NCI-H2029 treated with DMSO at 0.1 percent for 48 hours (cell line): ENCODE data around the gene TCF7L1.
A peak's percentile ranks its signal among the peaks of the same experiment; 100 is the strongest.
"Not testable (repeated sequence)": the region's sequence is repeated elsewhere in the genome, so short reads cannot be mapped to it uniquely, and the experiment has no call there.

ENCODE experiments used
- DNase-seq: peaks from one replicate; lab custom pipeline; 2025; lab: John Stamatoyannopoulos, UW

TCF7L1 gene

DNA sequence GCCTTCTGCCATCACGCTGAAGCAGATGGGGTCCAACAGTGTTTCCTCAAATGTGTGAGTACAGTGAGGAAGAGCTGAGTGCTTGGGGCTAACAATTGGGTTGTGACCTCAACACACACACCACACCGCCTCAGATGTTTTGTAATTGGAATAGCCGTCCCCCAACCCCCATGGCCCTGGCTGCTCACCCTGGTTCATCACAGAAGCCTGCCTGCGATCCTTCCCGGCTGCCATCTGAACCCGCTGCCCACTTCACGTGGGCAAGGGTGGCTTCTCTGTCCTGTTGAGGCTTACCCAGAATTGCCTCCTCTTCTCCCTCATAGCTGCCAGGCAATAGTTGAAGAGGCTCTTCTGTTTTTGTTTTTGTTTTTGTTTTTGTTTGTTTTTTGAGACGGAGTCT is 150.4 kb downstream of the TCF7L1 start:
- no peak for DNase-seq

DNA sequence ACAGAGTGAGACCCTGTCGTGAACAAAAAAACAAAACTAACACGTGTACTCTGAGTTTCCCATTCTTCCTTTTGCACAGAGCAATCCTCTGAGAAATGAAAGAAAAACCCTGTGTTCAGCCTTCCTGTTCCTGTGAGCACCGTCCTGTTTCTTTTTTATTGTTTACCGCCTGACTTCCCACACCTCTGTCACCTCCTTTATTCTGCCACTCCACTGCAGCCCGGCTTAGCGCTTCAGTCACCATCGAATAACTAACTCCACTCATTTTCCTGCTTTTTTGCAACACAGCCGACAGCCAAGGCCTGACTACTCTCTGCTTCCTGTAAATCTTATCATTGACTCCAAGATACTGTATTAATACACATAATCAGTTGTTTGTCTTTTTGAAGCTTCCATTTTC is 153.7 kb downstream of the TCF7L1 start:
- no peak for DNase-seq

DNA sequence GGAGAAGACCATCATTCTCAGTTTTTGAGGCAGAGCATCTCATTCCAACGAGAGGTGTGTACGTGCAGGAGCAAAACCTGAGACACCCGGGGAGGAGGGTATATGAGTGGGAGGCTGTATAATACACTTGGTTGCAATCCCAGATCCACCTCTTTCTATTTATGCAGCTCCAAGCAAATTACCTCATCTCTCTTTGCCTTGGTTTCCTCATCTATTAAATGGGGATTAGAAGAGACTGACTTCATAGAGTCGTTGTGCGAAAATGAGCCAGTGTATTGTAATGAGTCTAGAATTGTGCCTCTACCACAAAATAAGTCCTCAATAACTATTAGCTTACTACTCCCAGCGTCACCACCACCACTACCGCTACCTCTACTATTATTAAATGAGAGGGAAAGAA is 154.5 kb downstream of the TCF7L1 start:
- no peak for DNase-seq

DNA sequence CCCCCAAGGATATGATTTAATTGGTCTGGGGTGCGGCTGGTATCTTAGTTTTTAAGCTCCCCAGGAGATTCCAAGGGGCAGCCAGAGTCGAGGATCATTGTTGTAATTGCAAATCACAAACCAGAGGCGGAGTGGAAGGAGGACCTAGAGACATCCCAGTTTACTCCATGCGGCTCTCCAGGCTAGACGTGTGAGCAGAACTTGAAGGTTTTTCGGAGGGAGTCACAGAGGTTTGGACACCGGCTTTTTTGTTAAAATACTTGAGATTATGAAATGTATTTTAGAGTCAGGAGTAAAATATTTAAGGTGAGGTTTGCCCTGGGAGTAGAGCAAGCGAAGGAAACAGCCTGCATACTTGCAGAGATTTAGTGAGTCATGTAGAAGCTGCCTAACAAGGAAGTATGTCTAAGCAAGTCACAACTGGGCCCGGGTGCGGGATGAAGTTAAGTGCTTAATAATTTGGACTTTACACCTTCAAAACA is 155.1 kb downstream of the TCF7L1 start:
- DNase-seq = no peak

DNA sequence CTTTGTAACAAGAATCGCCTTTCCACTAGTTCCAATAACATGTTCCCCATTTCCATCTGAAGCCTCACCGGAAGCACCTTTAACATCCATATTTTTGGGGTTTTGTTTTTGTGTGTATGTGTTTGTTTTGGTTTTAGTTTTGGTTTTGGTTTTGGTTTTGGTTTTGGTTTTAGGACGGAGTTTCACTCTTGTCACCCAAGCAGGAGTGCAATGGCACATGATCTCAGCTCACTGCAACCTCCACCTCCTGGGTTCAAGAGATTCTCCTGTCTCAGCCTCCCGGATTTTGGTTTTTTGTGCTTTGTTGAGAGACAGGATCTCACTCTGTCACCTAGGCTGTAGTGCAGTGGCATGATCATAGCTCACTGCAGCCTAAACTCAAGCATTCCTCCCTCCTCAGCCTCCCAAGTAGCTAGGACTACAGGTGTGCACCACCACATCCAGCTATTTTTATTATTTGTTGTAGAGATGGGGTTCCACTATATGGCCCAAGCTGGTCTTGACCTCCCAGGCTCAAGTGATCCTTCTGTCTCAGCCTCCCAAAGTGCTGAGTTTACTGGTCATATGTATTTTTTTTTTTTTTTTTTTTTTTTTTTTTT is 158.3 kb downstream of the TCF7L1 start:
- no peak for DNase-seq

DNA sequence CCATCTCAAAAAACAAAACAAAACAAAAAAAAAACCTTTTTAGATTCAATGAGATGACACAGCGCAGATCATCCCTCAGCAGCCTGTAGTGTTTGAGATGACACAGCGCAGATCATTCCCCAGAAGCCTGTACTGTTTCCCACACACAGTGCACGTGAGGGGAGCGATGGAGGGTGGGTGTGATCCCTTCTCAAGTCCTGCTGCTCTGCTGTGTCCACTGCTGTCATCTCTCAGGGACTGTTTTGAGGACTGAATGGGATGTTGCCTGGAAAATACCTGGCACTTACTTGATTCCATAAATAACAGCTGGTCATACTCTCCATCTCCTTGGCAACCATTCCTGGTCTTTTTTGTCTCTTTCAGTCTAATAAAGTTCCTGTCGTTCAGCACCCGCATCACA is 168.9 kb downstream of the TCF7L1 start:
- no peak for DNase-seq

DNA sequence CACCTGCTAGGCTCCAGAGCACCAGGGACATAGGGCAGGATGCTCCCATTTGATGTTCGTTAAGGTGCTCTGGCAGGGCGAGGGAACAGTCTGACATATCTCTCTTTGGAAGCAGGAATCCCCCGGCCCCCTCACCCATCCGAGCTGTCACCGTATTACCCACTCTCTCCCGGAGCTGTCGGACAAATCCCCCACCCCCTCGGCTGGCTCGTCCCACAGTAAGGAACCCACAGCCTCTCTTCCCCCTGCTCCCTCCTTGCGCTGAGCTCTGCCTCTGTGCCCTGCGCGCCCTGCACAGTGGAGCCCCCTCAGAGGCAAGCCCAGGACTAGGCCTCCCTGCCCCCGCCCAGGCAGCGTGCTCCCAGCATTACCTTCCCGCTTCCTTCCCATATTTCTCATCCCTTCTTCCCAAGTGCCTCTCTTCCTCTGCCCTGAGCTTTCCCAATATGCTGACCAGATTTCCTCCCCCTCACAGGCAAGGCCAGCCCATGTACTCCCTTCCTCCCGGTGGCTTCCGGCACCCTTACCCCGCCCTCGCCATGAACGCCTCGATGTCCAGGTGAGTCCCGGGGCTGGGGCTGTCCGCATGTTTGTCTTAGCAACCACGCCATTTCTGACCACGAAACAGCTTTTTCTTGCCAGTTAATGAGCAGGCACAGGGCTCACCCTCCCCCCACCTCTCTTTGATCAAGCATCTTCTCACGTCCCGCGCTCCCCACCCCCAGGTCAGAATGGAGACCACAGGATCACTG is 170.8 kb downstream of the TCF7L1 start:
- DNase-seq = no peak

DNA sequence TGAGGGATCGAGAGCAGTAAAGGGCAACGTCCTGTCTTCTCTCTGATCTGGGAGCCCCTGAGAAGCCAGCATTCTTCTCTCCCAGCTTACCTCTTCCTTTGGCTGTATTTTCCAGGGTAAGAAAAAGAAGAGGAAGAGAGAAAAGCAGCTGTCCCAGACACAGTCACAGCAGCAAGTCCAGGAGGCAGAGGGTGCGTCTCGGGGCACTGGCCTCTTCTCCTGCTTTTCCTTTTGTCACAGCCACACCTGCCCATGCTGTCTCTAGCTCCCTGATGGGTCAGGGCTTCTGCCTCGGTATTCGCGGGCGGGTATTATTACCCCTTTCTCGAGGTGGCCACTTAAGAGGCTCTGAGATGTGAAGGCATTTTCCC is 174.3 kb downstream of the TCF7L1 start:
- DNase-seq = no peak

DNA sequence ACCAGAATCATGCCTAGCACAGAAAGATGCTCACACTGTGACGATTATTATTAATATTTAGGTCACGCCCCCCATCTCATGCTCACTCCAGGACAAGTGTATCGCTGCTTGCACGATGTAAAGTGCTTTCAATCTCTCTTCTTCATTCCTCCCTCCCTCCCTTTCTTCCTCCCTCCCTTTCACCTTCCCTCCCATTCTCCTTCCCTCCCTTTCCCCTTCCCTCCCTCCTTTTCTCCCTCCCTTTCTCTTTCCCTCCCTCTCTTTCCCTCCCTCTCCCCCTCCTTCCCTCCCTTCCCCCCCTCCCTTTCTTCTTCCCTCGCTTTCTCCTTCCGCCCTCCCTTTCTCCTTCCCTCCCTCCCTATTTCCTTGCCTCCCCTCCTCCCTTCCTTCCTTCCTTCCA is 175.0 kb downstream of the TCF7L1 start:
- DNase-seq = no peak

DNA sequence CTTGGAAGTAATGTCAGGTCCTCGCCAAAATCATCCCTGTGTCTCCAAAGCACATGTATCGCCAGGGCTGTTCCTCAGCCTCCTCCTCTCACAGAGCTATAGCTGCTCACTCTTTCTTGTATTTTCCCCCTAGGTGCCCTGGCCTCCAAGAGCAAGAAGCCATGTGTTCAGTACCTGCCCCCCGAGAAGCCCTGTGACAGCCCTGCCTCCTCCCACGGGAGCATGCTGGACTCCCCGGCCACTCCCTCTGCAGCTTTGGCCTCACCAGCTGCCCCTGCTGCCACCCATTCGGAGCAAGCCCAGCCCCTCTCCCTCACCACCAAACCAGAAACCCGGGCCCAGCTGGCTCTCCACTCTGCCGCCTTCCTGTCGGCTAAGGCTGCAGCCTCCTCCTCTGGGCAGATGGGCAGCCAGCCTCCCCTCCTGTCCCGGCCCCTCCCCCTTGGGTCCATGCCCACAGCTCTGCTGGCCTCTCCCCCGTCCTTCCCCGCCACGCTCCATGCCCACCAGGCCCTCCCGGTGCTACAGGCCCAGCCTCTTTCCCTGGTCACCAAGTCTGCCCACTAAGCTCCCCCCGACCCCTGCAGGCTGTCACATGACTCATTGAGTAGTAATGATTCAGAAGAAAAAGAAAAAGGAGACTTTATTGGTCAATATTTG is 175.8 kb downstream of the TCF7L1 start:
- DNase-seq = peak; percentile 63

DNA sequence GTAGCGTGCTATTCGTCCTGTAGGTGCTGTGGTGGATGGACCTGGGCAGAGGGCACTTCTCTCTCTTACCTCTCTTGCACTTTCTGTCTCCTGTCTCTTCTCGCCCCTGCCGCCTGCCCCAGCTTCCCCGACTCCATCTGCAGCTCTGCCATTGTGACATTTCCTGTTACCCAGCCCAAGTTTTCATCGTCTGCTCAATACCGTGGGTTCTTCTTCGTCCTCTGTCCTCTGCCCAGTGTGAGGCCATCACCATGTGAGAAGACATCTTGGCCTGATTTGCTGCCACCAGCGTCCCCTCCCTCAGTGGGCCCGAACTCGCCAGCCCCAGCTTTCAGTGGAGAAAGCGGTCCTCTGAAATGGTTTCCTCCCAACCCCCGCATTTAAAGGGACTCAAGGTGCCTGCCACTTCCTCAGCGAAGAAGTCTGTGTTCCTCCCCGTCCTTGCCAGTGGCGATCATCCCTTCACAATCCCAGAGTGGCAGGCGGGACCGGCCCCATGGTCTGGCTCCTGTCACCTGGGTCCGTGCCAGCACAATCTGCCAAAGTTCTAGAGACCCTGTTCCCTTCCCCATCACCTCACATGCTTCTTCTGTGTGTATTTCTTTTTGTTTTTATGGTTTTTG is 176.6 kb downstream of the TCF7L1 start:
- no peak for DNase-seq

DNA sequence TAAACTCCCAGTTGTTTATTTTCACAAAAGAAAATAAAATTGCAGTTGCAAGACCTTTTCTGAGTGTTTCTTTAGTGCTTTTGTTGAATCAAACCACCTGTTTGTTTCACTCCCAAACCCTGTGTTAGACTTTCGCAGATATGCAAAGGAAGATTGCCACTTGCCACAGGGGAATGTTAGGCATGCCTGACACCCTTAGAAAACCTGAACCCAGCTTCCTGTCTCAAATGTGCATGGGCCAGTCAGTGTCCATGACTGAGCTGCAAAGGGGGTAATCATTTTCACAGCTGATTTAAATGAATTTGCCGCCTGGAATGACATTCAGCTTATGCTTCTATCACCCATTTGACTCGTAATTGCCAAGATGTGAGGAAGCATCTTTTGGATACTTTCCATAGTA is 177.1 kb downstream of the TCF7L1 start:
- DNase-seq = no peak

DNA sequence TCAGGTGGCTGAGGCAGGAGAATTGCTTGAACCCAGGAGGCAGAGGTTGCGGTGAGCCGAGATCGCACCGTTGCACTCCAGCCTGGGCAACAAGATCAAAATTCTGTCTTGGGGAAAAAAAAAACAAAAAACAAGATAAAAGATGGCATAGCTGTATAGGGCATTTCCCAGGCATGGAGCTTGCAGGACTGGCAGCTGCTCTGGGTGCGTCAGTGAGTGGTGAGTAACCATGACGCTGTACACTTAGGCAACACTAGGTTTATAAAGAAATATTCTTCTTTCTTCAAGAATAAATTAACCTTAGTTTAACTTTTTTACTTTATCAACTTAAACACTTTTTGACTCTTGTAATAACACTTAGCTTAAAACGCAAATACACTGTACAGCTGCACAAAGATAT is 179.2 kb downstream of the TCF7L1 start:
- no peak for DNase-seq

DNA sequence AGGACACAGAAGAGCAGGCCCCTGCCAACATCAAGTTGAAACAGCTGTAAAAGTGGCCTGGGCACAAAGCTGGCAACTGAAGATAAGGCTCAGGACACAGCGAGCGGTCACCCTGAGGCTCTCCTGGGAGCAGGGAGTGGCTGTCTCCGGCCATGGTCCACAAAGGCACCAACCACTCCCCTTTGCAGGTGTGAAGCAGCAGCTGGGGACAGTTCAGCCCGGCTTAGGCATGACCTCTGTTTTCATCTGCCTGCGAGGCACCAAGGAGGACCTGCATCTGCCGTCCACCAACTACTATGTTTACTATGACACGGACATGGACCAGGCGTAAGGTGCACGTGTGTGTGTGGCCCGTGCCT is 181.7 kb downstream of the TCF7L1 start:
- no peak for DNase-seq

DNA sequence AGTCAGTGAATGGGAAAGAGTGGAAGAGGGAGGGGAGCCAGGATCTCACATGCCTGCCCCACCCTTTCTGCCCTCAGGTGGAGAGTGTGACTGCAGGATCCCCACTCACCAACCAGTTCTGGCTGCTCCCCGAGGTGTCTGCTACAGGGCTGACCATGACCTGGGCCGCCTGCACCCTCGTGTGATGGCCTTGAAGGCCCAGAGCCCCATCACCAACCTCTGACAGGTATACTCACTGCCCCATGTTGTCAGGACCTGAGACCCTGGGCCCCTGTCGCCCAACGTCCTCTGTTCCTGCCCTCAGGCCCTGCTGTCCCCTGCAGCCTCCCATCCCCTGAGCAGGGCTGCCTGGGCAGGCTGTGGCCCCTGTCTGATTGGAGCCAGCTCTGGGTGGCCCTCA is 182.7 kb downstream of the TCF7L1 start:
- not testable (repeated sequence) for DNase-seq

DNA sequence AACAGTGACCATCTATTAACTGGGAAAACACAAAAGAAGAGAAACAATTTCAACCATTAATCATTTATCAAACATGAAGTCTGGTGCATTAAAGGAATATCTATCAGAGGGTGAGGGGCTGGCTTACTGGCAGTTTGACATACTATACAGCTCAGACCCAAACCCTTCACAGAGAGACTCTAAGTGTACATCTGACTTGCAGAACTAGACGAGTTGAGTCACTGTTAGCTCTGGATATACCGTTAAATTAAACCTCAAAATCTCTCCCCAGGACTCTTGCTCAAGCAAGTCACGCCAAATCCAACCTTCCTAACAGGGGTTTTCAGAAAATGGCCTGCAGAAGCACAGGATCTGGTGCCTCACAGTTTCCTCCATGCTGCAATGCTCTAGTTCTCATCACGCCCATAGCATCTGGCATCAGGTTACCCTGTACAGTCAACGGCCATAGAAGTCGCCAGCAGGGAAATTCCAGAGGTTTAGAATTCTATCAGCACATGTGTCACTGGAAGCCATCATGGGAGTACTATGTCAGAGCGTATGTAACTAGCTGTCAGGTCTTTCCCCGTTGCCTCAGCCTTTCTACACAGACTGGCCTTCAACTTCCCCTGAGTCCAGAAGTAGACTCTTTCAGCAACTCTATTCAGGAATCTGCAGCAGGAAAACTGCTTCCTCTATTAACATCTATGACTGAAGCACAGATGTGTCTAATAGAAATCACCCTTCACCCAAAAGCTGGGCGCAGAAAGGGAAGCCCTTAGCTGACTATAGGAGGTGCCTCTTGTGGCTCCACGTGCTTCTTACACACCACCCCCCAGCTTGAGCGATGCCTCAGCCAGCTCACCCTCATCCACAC is 185.3 kb downstream of the TCF7L1 start:
- no peak for DNase-seq

DNA sequence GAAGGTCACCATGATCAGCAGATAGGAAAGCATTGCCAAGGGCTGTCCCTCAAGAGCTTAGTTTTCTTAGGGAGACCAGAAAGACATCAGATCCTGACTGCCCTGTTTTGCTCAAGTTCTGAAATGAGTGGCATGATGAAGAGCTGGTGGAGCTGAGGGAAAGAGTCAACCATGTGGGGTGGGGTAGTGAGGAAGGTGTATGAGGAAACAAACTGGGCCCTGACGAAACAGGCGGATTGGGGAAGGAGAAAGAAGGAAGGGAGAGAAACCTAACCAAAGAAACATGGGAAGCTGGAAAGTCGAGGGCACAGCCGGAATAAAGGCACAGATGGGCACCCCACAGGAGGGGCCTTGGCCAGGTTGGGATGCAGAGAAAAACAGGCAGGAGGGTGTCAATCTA is 186.6 kb downstream of the TCF7L1 start:
- DNase-seq = no peak

DNA sequence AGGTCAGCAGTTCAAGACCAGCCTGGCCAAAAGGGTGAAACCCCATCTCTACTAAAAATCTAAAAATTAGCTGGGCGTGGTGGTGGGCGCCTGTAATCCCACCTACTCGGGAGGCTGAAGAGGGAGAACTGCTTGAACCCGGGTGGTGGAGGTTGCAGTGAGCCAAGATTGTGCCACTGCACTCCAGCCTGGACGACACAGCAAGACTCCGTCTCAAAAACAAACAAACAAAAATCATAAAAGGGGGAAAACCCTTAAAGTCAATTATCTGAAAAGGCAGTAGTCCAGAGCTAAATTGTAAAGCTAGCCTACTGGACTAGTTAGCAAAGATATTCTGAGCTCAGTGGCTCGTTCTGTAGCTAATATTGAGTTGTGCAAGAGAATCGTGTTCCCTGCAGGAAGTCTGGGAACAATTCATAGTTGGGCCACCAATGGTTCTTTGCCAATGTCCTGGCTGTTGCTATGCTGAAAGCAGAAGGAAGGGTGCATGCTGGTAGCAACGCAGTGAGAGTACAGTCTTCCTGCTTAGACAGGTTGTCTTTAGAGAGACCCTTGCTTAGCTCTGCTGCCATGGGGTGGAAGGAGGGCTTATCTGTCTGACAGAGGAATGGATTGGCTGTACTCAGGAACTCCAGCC is 190.3 kb downstream of the TCF7L1 start:
- no peak for DNase-seq

DNA sequence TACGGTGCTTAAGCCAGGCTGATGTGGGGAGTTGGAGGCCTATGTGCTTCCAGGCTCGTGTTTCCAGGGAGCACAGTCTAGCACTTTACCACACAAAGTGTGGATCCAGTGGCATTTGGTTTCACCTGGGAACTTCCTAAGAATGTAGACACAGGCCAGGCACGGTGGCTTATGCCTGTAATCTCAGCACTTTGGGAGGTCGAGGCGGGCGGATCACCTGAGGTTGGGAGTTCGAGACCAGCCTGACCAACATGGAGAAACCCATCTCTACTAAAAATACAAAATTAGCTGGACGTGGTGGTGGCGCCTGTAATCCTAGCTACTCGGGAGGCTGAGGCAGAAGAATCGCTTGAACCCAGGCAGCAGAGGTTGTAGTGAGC is 190.8 kb downstream of the TCF7L1 start:
- DNase-seq = not testable (repeated sequence)

DNA sequence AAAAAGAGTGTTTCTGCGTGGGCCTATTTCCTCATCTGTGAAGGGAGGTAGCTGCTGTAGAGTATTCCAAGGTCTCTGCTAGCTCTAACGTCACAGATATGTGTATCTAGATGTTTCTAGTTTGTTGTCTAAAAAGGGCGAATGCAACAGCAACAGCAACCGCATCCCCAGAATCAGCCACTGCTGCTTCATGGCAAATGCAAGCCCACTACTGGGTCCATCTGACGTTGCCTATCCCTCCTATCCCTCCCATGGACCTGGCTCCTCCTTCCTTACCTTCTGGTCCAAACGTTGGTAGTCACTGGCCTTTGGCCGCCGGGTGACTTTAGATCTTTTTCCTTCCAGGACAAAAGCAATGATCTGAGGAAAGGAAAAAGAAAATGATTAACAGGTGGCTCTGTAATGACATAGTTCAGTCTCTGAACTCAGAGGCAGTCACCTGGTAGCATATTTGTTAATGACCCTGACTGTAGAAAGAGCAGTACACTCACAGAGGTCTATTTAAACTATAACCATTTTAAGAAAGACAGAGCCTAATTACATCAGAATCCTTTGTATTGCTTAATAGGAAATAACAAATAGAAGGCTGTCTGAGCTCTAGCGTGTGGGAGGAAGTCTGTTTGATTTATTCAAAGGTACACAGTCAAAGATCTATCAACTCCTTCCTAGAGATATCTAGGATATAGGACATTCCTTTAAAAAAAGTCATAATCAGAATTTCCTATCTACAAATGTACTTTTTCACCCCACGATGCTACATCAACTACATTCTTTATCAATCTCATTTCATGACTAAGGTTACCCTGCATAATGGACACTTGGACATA is 191.7 kb downstream of the TCF7L1 start:
- no peak for DNase-seq

DNA sequence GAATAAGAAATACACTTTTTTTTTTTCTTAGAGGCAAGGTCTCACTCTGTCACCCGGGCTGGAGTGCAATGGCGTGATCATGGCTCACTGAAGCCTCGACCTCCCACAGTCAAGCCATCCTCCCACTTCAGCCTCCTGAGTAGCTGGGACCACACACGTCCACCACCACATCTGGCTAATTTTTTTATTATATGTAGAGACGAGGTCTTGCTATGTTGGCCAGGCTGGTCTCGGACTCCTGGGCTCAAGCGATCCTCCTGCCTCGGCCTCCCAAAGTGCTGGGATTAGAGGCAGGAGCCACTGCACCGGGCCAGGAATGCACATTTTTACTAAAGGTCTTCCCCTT is 192.2 kb downstream of the TCF7L1 start:
- DNase-seq = no peak
